Testis (tissue), 2 donors: ENCODE results near the gene MYLIP.

Experiments used
- CTCF ChIP-seq, 3 experiments: fragments of 450-650 bp in 2 of 3; fragments of 200-600 bp in 1 of 3; sonication (generic) in 1 of 3; IDR thresholded peaks; one replicate each; pipeline ENCODE4 v1.5.1; 2016 to 2019; ENCODE audit warnings: antibody characterized with exemption in 3 of 3, mild to moderate bottlenecking in 2 of 3, moderate library complexity in 1 of 3
- POLR2A ChIP-seq: fragments of 450-650 bp; IDR thresholded peaks from one replicate; pipeline ENCODE4 v1.6.1; 2017; ENCODE audit warnings: antibody characterized with exemption, mild to moderate bottlenecking, moderate library complexity

GRCh38 chr6:16126861-16127260 is 2.0 kb upstream of the MYLIP start:
- TF ChIP-seq CTCF (IDR thresholded peaks at IDR 0.05) (no peak), POLR2A (no peak)
